SK-N-SH (cell line): ENCODE measurements around the gene HPS5. TPM values are rescaled to one million over a fixed set of nuclear protein-coding genes. Genes with fewer than 3 reads are reported as not detected.

Experiments
- CTCF ChIA-PET: fragments of 300-600, 350-600 bp; formaldehyde crosslinking; extraction: SDS; loops from one replicate; lab custom pipeline; 2021; lab: Yijun Ruan, JAX
- POLR2A ChIA-PET: fragments of 350-600 bp; sonication (Branson Sonifier 250); formaldehyde crosslinking; extraction: SDS; loops from one replicate; lab custom pipeline; 2020; ENCODE audit warnings: antibody characterized with exemption, inconsistent platforms; lab: Yijun Ruan, JAX
- DNase-seq: peaks from one replicate; pipeline ENCODE4 v3.0.0; 2012
- H2AFZ ChIP-seq: fragments of 200-600 bp; sonication (generic); 2 replicates; pipeline ENCODE4 v1.8.1; 2016; ENCODE audit warnings: antibody characterized with exemption, mild to moderate bottlenecking, low read depth
- H3F3A ChIP-seq: fragments of 200-600 bp; sonication (generic); replicated peaks from 2 replicates; pipeline ENCODE3; 2016; ENCODE audit warnings: antibody characterized with exemption, mild to moderate bottlenecking; ENCODE audit not compliant: insufficient read depth
- H3K27ac ChIP-seq, 2 experiments: fragments of 200-500 bp in 1 of 2; fragments of 200-600 bp in 1 of 2; sonication (Bioruptor generic) in 1 of 2; sonication (generic), shearing (Covaris generic) in 1 of 2; 2 replicates each; pipeline versions ENCODE4 v1.5.1 to v1.6.1; 2014 to 2016; ENCODE audit warnings: low read depth in 2 of 2, inconsistent platforms in 1 of 2, low read length in 1 of 2, mild to moderate bottlenecking in 1 of 2, mixed read lengths in 1 of 2
- H3K27me3 ChIP-seq: fragments of 200-600 bp; sonication (generic), shearing (Covaris generic); 2 replicates; pipeline ENCODE4 v1.6.1; 2016; ENCODE audit warnings: mixed run types; ENCODE audit not compliant: insufficient read depth
- H3K36me3 ChIP-seq, 2 experiments: fragments of 200-500 bp in 1 of 2; fragments of 200-600 bp in 1 of 2; sonication (Bioruptor generic) in 1 of 2; sonication (generic) in 1 of 2; replicated peaks in 1 of 2; 2 replicates each; pipeline versions ENCODE3 to v1.5.1; 2014 to 2016; ENCODE audit warnings: low read length in 1 of 2, mild to moderate bottlenecking in 1 of 2; ENCODE audit not compliant: insufficient read depth in 2 of 2, control insufficient read depth in 1 of 2
- H3K4me1 ChIP-seq, 2 experiments: fragments of 200-500 bp in 1 of 2; fragments of 200-600 bp in 1 of 2; sonication (Bioruptor generic) in 1 of 2; sonication (generic), shearing (Covaris generic) in 1 of 2; 2 replicates each; pipeline versions ENCODE4 v1.5.1 to v1.6.1; 2014 to 2016; ENCODE audit warnings: low read depth in 1 of 2, low read length in 1 of 2, mixed run types in 1 of 2; ENCODE audit not compliant: insufficient read depth in 2 of 2, control insufficient read depth in 1 of 2
- H3K4me2 ChIP-seq: fragments of 200-600 bp; sonication (generic), shearing (Covaris generic); 2 replicates; pipeline ENCODE4 v1.6.1; 2017; ENCODE audit warnings: mixed run types
- H3K4me3 ChIP-seq, 2 experiments: fragments of 200-500 bp in 1 of 2; fragments of 200-600 bp in 1 of 2; sonication (Bioruptor generic) in 1 of 2; sonication (generic), shearing (Covaris generic) in 1 of 2; 2 replicates each; pipeline versions ENCODE4 v1.5.1 to v1.8.1; 2014 to 2016; ENCODE audit warnings: low read depth in 2 of 2, inconsistent platforms in 1 of 2, low read length in 1 of 2, mild to moderate bottlenecking in 1 of 2, mixed read lengths in 1 of 2, moderate library complexity in 1 of 2
- H3K79me2 ChIP-seq: fragments of 200-600 bp; sonication (generic); 2 replicates; pipeline ENCODE4 v1.8.1; 2017; ENCODE audit warnings: mild to moderate bottlenecking; ENCODE audit not compliant: insufficient read depth
- H3K9ac ChIP-seq: fragments of 200-600 bp; sonication (generic); 2 replicates; pipeline ENCODE4 v1.6.1; 2017; ENCODE audit warnings: mixed run types
- H3K9me2 ChIP-seq: fragments of 200-600 bp; sonication (generic); 2 replicates; pipeline ENCODE4 v1.6.1; 2017; ENCODE audit warnings: mixed run types
- H3K9me3 ChIP-seq: fragments of 200-600 bp; sonication (generic); 2 replicates; pipeline ENCODE4 v1.6.1; 2017; ENCODE audit warnings: mixed run types, mild to moderate bottlenecking, moderate library complexity
- H4K20me1 ChIP-seq: fragments of 200-600 bp; sonication (generic); 2 replicates; pipeline ENCODE4 v1.6.1; 2017; ENCODE audit warnings: mild to moderate bottlenecking, mixed run types; ENCODE audit not compliant: insufficient read depth
- CHD2 ChIP-seq: fragments of 150-350 bp; IDR thresholded peaks from 2 replicates; pipeline ENCODE4 v1.6.1; 2018; ENCODE audit warnings: low read length; ENCODE audit not compliant: partially characterized antibody
- ELF1 ChIP-seq: IDR thresholded peaks from 2 replicates; pipeline ENCODE4 v1.4.0; 2012
- FOXM1 ChIP-seq: IDR thresholded peaks from 2 replicates; pipeline ENCODE4 v1.4.0; 2012; ENCODE audit warnings: low read depth, mild to moderate bottlenecking
- GATA2 ChIP-seq: sonication (generic); formaldehyde crosslinking; IDR thresholded peaks from 2 replicates; pipeline ENCODE4 v1.5.0; 2020; ENCODE audit warnings: mild to moderate bottlenecking, missing genetic modification reagents
- JUND ChIP-seq: IDR thresholded peaks from 2 replicates; pipeline ENCODE4 v1.4.0; 2012
- MAX ChIP-seq: IDR thresholded peaks from 2 replicates; pipeline ENCODE4 v1.4.0; 2012; ENCODE audit warnings: low read depth
- MXI1 ChIP-seq: IDR thresholded peaks from 2 replicates; pipeline ENCODE4 v1.6.1; 2012; ENCODE audit warnings: mild to moderate bottlenecking, low read depth, low read length, improper control_type of control experiment
- PBX3 ChIP-seq: IDR thresholded peaks from 2 replicates; pipeline ENCODE4; 2012
- POLR2AphosphoS5 ChIP-seq: IDR thresholded peaks from 2 replicates; pipeline ENCODE4 v1.6.1; 2012; ENCODE audit warnings: low read depth, low read length
- RAD21 ChIP-seq: IDR thresholded peaks from 2 replicates; pipeline ENCODE4 v1.6.1; 2012; ENCODE audit warnings: mild to moderate bottlenecking, low read length
- REST ChIP-seq: IDR thresholded peaks from 2 replicates; pipeline ENCODE4 v1.6.1; 2012; ENCODE audit warnings: mild to moderate bottlenecking, low read depth, low read length, moderate library complexity
- RFX5 ChIP-seq: IDR thresholded peaks from 2 replicates; pipeline ENCODE4 v1.6.1; 2012; ENCODE audit warnings: mild to moderate bottlenecking, improper control_type of control experiment, low read length
- RXRA ChIP-seq: IDR thresholded peaks from 2 replicates; pipeline ENCODE4 v1.4.0; 2012; ENCODE audit warnings: low read depth, mild to moderate bottlenecking, borderline replicate concordance
- SIN3A ChIP-seq: IDR thresholded peaks from 2 replicates; pipeline ENCODE4 v1.6.1; 2012; ENCODE audit warnings: low read depth, mild to moderate bottlenecking, low read length, moderate library complexity, borderline replicate concordance
- TAF1 ChIP-seq: IDR thresholded peaks from 2 replicates; pipeline ENCODE4 v1.6.1; 2012; ENCODE audit warnings: low read depth, mild to moderate bottlenecking, low read length, moderate library complexity, borderline replicate concordance
- YY1 ChIP-seq: IDR thresholded peaks from 2 replicates; pipeline ENCODE4 v1.4.0; 2012; ENCODE audit warnings: low read depth, mild to moderate bottlenecking
- WGBS: methylation state at CpG from one replicate; pipeline ENCODE4 v1.1.6; 2017; ENCODE audit warnings: low lambda C conversion rate; 5-methylcytosine and 5-hydroxymethylcytosine counted together
- polyA plus RNA-seq, 3 experiments: library from polyadenylated mRNA; depleted of rRNA; stranded (reverse); fragments of >200 nt; gene quantifications; 2 replicates each; pipeline ENCODE4 v1.2.3, GENCODE V29; 2012
- TF ChIP-seq, protein P1 (sequence below): fragments of 150-350 bp; IDR thresholded peaks from 2 replicates; pipeline ENCODE4 v1.6.1; 2017; ENCODE audit warnings: antibody characterized with exemption, low read length, low read depth, borderline replicate concordance
- TF ChIP-seq, protein P2 (sequence below): fragments of 150-350 bp; IDR thresholded peaks from 2 replicates; pipeline ENCODE4 v1.6.1; 2016; ENCODE audit warnings: mild to moderate bottlenecking, low read depth, low read length

HPS5 gene
- polyA plus RNA-seq, 1 of the 3 experiments (the other 2 are of a cell fraction) = 8.2 TPM

GRCh38 chr11:18236664-18237356 is 85.1 kb downstream of the HPS5 start, which contains the start of gene SAA4:
TSS of gene SAA4 (minus strand) at chr11:18236802. CDS start at chr11:18235926, 876 bp downstream.
- no peak within 1 kb of the TSS for H3K27ac ChIP-seq
- H3K27me3 ChIP-seq = peaks cover 13% of the 10 kb centered on the region; the same call in 1 of the 2 replicates
- ChIA-PET POLR2A (no interaction called here), CTCF (no interaction called here)
- H2AFZ ChIP-seq = no peak within 1 kb of the TSS
- H3K4me2 ChIP-seq = no peak within 1 kb of the TSS
- no peaks in the 10 kb centered on the region for H3K79me2 ChIP-seq
- H3F3A ChIP-seq = no peaks in the 10 kb centered on the region
- no peak for DNase-seq
- no peaks in the 10 kb centered on the region for H3K9me3 ChIP-seq
- TF ChIP-seq FOXM1 (no peak), RFX5 (no peak), POLR2AphosphoS5 (no peak), YY1 (no peak), RAD21 (no peak), GATA2 (CRISPR knock-in tag) (no peak), ELF1 (no peak), MAX (no peak)
- TF ChIP-seq, protein P1, sequence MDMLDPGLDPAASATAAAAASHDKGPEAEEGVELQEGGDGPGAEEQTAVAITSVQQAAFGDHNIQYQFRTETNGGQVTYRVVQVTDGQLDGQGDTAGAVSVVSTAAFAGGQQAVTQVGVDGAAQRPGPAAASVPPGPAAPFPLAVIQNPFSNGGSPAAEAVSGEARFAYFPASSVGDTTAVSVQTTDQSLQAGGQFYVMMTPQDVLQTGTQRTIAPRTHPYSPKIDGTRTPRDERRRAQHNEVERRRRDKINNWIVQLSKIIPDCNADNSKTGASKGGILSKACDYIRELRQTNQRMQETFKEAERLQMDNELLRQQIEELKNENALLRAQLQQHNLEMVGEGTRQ = no peak
- H3K4me1 ChIP-seq = no peaks in the 10 kb centered on the region
- no peaks in the 10 kb centered on the region for H3K9me2 ChIP-seq
- H3K9ac ChIP-seq = no peak within 1 kb of the TSS
- H3K4me3 ChIP-seq = no peak within 1 kb of the TSS
- H3K36me3 ChIP-seq = no peaks in the 10 kb centered on the region
- 13% methylated on average over 2 of the region's 2 CpGs for WGBS
- no peaks in the 10 kb centered on the region for H4K20me1 ChIP-seq

DNA sequence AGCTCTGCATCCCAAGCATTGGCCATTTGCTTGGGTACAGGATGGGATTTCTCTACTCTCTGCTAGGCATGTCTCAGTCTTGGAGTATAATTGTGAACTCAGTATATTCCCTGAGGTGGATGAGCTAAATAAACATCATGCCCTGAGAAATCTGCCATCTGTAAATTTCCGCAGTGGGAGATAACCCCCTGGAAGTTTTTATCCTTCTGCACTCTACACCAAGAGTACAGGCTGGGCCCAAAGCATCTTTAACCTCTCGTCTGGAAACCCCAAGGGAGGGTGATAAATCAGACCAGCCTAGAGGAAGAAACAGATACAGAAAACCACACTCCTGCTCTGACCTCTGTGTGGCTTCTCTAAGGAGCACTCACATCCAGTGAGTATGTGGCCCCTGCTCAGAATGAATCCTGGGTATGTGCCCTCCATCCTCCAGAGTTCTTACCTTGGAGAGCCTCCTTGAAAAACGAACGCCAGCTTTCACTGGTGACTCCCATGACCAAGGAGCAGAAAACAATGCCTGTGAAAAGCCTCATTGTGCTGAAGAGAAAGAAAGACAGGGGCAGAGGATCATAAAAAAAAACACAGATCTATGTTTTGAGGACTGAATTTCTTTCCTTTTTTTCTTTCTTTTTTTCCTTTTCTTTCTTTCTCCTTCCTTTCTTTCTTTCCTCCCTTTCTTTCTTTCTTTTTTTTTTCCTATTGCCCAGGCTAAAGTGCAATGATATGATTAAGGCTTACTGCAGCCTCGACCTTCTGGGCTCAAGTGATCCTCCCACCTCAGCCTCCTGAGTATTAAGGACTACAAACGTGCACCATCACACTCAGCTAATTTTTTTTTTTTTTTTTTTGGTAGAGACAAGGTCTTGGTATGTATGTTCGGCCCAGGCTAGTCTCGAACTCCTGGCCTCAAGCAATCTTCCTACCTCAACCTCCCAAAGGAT is 86.3 kb downstream of the HPS5 start:
- Histone ChIP-seq H3K4me3 (no peak overlapping the region), H3K9me3 (no peaks in the 10 kb centered on the region), H3K36me3 (no peaks in the 10 kb centered on the region), H3K27me3 (peaks cover 13% of the 10 kb centered on the region; the same call in 1 of the 2 replicates), H4K20me1 (no peaks in the 10 kb centered on the region), H3K4me2 (no peak overlapping the region), H3K4me1 (no peaks in the 10 kb centered on the region), H3K9ac (no peak overlapping the region), H3K79me2 (no peaks in the 10 kb centered on the region), H3K9me2 (no peaks in the 10 kb centered on the region), H3K27ac (no peak overlapping the region), H3F3A (no peaks in the 10 kb centered on the region), H2AFZ (no peak overlapping the region)
- ChIA-PET CTCF (interaction anchor here (1.7 to 2.1 kb wide), 2 partner anchors 8 to 10 kb away, joined by 5 to 10 read pairs; no protein-coding TSS in a partner anchor), POLR2A (no interaction called here)
- no peak for DNase-seq
- 24% methylated on average over 8 of the region's 8 CpGs for WGBS
- TF ChIP-seq TAF1 (no peak), SIN3A (no peak), REST (no peak), FOXM1 (no peak), JUND (no peak), RXRA (no peak), MXI1 (no peak), CHD2 (no peak), YY1 (no peak), PBX3 (no peak), MAX (no peak)
- TF ChIP-seq, protein P2, sequence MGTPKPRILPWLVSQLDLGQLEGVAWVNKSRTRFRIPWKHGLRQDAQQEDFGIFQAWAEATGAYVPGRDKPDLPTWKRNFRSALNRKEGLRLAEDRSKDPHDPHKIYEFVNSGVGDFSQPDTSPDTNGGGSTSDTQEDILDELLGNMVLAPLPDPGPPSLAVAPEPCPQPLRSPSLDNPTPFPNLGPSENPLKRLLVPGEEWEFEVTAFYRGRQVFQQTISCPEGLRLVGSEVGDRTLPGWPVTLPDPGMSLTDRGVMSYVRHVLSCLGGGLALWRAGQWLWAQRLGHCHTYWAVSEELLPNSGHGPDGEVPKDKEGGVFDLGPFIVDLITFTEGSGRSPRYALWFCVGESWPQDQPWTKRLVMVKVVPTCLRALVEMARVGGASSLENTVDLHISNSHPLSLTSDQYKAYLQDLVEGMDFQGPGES = no peak
